Stimulated activated CD4-positive, alpha-beta T cell treated with anti-CD3 and anti-CD28 coated beads, TNF-alpha, amount 100 ng/mL, for 48 hours (primary cell): ENCODE results near the gene ARL15.
"Not testable (repeated sequence)": the region's sequence is repeated elsewhere in the genome, so short reads cannot be mapped to it uniquely, and the experiment has no call there.

ENCODE experiments used
- DNase-seq, 3 donors: peaks; one replicate each; pipeline ENCODE4 v3.0.0-alpha.2; 2020; ENCODE audit warnings: low read depth in 3 of 3

The ARL15 gene

DNA sequence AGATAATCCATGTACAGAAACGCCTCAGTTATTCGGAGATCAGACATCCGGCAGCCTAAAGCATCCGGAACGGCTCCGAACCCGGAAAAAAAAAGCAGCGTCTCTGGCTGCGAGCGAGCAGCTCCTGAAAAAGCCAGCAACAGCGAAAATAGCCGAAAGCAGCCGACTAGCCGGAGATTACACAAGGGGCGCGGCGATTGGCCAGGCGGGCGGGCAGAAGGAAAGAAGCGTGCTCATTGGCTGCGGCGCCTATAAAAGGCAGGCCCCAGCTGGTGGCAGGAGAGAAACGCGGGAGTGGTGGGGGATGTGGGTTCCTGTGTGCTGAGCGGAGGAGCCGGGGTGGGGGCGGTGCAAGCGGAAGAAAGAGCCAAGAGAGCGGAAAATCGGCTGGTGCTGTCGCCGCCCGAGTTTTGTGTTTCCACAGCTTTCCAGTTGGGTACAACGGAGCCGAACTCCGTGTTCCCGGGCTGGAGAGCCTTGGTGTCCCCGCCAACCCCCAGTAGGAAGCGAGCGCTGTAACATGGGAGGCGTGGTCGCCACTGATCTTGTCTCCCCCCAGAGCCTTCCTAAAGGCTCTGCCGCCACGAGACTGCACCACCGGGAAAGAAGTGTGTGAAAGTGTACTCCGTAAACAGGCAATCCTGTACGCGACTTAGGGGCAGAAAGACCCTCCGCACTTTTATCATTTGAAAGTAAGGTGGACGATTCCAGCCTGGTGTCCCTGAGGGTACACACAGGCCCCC, at the start of gene ARL15:
Gene ARL15, minus strand, starts transcription at position 141 of the 743 bp plus-strand sequence.
- peak; percentile 94 to 97 (median 95) for DNase-seq

GRCh38 chr5:54360089-54360488, 49.7 kb upstream of the ARL15 start:
- no peak for DNase-seq

DNA sequence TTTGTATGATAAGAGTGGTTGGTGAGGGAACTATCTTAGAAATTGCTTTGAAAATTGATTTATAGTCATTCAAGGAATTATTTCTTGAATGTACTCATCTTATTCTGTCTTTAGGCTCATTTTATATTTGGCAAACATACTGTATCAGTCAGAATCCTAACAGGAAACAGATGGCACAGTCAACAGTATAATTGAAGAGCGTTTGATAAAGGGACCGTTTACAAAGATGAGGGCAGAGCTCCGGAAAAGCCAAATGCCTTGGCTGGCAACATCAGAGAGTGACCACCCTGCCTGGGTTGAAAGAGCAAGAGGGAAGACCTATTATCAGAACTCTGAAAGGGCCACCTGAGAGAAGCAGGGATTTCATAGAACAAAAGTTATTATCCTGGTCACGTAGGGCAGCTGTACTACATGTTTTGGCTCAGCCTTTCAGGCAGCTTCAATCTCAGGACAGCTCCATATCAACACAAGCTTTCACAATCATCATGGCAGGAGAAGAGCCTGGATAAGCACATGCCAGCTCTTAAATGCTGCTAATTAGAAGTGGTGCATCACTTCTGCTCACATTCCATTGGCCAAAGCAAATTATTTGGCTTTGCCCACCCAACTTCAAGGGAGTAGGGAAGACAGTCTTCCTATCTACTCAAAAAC, 47.2 kb upstream of the ARL15 start:
- no peak for DNase-seq

DNA sequence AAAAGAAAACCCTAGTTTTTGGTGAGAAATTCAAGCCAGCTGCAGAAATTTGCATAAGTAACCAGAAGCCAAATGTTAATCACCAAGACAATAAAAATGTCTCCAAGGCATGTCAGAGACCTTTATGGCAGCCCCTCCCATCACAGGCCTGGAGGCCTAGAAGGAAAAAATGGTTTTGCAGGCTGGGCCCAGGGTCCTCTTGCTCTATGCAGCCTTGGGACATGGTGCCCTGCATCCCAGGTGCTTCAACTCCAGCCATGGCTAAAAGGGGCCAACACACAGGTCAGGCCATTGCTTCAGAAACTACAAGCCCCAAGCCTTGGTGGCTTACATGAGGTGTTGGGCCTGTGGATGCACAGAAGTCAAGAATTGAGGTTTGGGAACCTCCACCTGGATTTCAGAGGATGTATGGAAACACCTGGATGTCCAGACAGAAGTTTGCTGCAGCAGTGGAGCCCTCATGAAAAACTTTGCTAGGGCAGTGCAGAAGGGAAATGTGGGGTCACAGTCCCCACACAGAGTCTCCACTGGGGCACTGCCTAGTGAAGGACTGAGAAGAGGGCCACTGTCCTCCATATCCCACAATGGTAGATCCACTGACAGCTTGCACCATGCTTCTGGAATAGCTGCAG, 43.7 kb upstream of the ARL15 start:
- not testable (repeated sequence) for DNase-seq

DNA sequence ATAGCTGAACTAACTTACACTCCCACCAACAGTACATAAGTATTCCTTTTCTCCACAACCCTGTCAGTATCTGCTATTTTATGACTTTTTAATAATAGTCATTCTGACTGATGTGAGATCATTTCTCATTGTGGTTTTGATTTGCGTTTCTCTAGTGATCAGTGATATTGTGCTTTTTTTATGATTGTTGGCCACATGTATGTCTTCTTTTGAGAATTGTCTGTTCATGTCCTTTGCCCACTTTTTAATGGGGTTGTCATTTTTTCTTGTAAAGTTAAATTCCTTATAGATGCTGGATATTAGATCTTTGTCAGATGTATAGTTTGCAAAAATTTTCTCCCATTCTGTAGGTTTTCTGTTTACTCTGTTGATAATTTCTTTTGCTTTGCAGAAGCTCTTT, 42.2 kb upstream of the ARL15 start:
- DNase-seq: not testable (repeated sequence)

DNA sequence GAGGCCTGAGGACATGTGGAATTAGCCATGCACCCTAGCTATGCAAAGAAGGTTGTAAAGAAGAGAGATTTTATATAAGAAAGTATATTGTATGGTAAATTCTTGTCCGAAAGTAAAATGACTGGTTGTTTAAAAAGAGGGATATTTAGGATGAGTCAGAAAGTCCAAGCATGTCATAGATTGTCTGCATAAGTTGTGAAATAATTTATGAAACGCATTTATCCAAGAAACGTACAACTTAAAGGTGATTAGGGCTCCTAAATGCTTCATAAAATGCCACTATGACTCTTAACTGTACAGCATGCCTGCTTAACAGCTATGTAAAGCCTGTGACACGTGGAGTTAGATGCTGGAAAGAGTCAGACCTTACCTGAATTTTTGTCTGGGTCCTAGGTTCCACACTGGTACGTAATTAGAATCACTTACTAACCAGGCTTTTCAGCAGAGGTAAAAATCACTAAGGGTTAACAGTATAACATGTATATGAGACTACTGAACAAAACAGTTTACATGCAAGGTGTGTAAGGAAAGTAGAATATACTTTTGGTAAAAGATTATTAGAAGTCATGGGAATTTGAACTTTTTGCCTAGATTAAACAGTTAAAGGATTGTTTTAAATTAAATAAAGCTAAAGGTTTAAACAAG, 37.0 kb upstream of the ARL15 start:
- DNase-seq: no peak

DNA sequence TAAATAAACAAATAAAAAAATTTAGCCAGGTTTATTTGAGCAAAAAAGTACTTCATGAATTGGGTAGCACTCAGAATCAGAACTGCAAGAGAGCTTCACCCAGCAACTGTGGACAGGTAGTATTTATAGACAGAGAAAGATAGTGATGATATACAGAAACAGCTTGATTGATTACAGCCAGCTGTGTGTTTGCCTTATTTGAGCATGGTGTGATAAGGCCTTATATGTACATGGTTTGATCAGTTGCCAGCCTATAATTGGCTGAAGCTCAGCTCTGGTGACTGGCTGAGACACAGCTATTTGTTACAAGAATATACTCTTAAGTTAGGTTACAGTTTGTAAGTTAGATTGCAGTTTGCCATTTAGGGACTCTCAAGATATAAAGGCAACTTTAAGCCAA, 34.3 kb upstream of the ARL15 start:
- no peak for DNase-seq

GRCh38 chr5:54341971-54342370, 31.6 kb upstream of the ARL15 start:
- DNase-seq: no peak

- DNase-seq: no peak
These were observed 27.1 kb upstream of the ARL15 start for GRCh38 chr5:54337523-54337922.

DNA sequence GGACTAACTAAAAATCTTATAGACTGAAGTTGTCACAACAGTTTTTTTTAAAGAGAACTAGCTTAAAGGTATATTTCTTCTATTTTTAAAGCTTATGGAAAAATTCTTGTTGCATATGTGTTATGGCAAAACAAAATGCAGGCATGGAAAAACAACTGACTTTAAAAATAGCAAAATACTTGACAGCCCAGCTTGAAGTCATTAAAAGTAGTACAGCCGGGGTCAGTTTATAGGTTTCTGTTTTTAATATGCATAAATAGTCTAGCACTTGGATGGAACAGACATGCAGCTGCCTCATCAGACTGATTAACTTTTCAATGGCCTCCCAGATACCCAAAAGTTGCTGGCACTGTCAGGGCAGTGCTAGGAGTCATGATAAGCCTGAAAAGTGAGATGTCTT, 22.3 kb upstream of the ARL15 start:
- DNase-seq: no peak

DNA sequence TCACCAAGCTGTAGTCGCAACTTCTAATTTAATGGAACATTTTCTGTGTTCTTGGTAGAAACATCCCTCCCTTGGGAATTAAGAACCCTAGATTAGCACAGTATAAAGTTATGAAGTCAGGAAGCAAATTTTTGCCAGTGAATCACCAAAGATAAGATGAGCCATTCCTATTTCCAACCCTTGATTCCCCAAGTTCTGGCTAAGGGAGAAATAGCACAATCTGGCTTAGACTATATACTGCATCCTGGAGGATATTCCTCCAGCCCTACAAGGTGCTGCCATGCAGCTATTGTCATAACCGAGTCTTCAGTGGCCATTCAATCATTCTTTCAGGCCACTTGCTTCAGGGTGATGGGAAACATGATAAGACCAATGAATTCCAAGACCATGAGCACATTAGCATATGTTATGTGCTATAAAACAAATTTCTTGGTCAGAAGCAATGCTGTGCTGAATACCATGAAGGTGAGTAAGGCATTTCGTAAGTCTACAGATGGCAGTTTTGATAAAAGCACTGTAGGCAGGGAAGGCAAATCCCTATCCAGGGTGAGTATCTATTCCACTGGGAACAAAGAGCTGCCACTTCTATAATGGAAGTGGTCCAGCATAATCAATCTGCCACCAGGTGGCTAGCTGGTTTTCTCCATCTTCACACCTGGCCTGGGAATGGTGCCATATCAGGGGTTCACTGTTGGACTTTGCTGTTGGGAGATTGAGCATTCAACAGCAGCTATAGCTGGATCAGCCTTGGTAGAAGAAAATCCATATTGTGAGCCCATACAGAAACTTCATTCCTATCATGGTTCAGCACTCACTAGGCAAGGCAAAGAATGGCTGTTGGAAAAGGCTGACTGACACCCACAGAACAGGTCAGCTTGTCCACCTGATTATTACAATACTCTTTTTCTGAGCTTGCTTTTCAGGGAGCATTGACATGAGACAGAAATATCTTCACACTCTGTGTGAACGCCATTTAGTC, 19.6 kb upstream of the ARL15 start:
- DNase-seq: no peak

- no peak for DNase-seq
These were observed 16.4 kb upstream of the ARL15 start for GRCh38 chr5:54326662-54327270.

- DNase-seq: no peak
These were observed 15.4 kb upstream of the ARL15 start for GRCh38 chr5:54325610-54326311.

- DNase-seq: no peak
These were observed 14.9 kb upstream of the ARL15 start for GRCh38 chr5:54325272-54325609.

DNA sequence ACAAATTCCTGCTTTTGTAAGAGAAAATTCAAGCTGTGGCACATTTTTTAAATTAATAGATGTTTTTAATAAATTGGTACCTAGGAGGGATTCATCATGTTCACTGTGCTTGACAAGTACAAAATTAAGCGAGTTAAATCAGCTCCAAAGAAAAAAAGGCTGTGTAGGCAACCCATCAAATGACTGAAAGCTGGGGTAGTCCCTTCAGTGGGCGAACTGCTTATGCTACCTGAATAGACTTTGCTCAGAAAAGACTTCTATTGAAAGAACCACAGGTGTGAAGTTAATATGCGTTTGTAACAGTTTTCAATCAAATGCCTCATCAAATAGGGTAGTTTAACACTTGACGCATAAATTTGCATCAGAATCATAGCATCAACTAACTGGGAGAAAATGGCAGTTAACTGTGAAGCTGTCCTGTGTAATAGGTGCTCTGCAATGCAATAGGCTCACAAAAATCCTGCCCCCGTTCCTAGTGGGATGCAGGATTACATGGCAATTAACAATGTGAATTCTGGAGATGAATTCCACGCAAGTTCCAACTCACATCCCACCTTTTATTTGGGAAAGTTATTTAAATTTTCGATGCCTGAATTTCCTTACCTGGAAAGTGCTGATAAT, 14.4 kb upstream of the ARL15 start:
- DNase-seq: no peak

DNA sequence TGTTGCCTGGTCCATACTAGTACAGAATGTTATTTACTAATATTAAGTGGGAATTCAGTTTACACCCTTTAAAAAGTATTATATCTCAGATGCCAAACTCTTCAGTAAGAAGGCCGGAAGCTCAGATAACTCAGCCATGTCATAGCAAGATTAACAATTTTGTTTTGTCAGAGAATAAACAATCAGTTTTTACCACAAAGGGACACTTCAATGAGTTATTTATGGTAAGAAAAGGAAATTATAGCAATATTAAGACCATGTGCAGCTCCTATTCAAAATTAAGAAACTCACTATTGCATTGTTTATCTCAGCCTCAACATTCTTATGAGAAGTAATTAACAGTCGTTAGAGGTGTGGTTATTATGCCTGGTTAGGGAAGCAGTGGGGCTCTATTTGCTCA, 13.1 kb upstream of the ARL15 start:
- no peak for DNase-seq

DNA sequence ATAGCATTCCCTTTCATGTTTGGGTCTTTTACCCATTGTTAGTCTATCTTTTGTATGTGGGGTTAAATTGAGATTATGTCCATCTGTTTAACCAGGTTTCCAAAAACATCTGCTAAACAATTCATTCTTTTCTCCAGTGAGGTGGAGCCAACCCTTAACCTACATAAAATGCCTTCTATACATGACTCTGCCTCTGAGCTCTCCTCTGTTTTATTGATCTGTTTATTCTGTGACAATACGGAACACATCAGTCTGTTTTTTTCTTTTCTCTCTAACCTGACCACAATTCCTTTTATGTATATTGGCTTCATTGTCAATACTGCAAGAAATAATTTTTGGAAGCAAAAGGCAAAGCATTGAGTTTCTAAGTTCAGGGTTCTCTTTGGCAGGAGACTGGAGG, 9.9 kb upstream of the ARL15 start:
- no peak for DNase-seq

DNA sequence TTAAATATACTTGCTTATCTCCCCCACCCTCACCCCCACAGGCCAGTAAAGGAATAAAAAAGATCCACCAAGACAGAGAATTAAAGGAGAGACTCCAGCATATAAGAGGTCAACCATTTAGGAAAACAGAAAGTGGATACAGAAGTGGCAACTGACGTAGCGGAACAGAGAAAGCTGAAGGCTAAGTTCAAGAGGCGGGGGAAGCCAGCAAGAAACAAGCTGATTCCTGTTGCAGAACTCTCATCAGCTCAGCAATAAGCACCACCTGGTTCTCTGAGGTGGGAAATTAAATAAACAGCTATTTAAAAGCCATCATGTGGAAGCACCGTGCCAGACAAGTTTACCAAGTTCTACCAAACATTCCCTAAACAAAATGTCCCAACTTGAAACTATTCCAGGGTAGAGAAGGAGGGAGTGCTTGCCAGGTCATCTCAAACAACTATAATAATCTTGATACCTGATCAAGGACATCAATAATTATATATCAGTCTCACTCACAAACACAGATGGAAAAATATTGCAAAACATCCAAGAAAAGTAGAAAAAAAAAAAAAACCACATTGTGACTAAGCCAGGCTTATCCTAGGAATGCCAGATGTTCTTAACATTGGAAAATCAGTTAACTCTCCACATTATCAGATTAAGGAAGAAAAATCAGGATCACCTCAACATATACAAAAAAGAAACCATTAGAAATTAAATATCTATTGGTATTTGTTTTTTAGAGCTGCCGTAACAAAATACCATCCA, 7.3 kb upstream of the ARL15 start:
- no peak for DNase-seq
